Hematopoietic multipotent progenitor cell treated with erythropoietin and hydrocortisone succinate and interleukin-3 and kit ligand, for 8 days (in vitro differentiated cells): ENCODE results near the gene HLA-F.

Experiments
- DNase-seq: peaks from one replicate; pipeline ENCODE4 v3.0.0-alpha.2; 2015

HLA-F gene

GRCh38 chr6:29764422-29765196, 41.4 kb downstream of the HLA-F start:
- no peak for DNase-seq

DNA sequence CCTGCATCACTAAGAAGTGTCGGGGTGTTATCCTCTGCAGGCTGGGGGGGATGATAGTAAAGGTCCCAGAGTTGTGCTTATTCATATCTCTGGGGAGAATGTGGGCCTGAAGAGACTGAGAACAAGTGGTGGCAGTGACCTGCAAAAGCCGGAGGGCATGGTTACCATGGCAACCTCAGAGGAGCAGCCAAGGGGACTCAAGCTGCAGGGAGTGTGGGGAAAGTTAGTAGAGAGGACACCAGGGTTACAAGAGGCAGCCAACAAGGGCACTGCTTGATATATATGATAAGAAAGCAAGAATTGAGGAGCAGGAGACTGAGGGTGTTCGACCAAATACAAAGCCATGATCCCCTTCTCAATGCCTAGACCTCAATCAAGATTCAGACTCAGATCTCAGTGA, 46.1 kb downstream of the HLA-F start:
- DNase-seq = no peak

DNA sequence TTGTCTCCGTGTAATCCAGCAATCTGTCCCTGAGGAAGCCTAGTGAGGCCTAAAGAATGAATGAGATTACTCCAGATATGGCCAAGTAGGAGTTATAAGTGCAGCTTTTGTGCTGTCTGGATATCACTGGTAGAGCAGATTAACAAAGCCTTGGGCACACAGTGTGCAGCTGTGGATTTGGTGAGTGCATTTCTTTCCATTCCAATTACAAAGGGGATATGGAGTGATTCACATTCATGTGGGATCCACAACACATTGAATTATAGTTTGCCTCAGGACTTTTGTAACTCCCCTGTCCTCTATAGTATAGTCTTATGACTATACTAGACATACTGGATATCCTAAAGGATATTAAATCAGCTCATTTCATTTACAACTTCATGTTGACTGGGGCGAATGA, 47.1 kb downstream of the HLA-F start:
- no peak for DNase-seq

GRCh38 chr6:29776684-29777083, 53.5 kb downstream of the HLA-F start:
- DNase-seq = no peak
